GM18526 (cell line): ENCODE results near the gene TMEM132D.

Experiments used
- POLR2A ChIP-seq: IDR thresholded peaks from 3 replicates; pipeline ENCODE4 v1.6.1; 2011; ENCODE audit not compliant: insufficient read length; ENCODE audit errors: extremely low read depth

Gene TMEM132D

DNA sequence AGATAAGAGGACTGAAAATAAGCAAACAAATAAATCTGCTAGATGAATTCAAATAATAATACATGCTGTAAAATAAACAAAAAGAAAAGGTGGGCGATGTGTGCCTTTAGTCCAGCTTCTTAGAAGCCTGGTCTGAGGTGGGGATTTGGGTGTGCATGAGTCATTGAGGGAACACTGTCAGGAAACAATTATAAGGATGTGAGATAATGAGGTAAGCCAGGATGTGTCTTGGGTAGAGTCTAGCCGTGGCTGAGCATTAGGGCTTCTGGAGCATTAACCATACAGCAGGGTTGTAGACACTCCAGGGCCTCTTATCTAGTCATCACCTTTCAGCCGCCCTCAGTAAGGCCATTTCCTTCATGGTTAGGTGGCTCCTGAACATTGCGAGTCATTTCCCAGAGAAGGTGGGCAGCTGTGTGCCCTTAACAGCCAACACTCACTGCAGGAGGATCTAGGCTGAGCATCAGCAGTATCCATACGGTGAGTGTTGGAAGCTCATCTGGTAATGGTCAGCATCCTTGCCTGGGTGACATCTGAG lies 645.0 kb downstream of the TMEM132D start:
- no peak for TF ChIP-seq POLR2A

- TF ChIP-seq POLR2A = no peak
These were observed 646.3 kb downstream of the TMEM132D start for GRCh38 chr12:129257524-129257923.

DNA sequence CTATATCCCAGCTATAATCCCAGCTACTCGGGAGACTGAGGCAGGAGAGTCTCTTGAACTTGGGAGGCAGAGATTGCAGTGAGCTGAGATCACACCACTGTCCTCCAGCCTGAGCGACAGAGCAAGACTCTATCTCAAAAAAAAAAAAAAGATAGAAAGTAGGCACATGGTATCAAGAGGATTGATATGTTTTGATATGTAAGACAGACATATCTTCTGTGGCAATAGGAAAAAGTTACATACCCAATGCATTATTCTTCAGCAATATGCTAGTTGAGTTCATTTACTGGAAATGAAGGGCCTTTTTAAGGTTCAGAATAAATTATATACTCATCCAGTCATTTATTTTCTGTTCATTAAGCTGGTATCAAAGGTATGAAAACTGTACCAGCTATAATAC lies 657.2 kb downstream of the TMEM132D start:
- no peak for TF ChIP-seq POLR2A

DNA sequence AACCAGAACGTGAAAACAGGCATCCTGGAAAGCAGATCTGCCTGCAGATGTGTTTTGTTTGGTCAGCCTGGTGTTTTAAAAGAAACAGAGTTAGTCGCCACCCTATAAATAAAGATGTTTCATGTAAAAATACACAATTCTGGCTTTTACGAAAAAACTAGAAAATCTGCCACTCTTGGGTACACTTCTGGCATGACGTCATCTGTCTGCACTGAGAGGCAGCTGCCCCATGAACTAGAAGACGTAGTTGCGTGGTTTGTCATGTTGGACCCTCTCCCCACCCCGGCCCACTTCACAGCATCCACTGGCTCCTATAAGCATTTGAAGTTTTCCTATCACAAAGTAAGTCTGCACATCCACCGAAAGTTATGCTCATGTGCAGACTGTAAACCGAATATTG lies 658.1 kb downstream of the TMEM132D start:
- no peak for TF ChIP-seq POLR2A

DNA sequence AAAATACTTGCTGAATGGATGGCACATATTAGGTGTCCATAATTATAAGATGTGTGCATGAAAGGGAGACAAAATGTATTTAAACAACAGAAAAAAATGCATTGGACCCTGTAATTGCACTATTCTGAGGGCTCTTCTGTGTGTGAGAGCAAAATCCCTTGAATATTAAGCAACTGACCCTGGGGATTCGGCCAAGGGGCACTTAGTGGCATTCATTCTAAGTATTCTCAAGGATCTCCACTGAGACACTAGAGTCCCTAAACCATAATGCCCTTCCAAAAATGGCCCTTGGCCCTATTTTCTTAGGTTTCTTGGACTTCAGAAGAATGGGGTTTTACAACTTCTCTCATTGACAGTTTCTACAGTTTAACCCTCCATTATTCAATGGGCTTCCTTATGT lies 662.0 kb downstream of the TMEM132D start:
- TF ChIP-seq POLR2A = no peak

DNA sequence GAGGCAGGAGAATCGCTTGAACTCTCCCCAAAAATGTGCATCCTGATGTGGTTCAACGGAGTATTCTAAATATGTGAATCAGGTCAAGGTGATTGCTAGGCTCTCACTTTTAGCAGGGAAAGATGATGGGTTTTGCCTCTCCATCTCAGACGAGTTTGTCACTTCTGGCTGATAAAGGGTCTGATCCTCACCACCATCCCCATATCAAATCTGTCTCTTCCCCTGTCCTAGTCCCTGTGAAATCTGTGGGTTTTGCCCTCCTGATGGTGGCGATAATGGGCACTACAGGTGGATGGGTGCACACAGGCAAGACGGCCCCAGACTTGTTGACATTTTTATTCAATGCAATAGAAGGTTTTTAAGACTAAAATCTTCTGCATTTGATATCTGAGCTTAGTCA lies 665.9 kb downstream of the TMEM132D start:
- no peak for TF ChIP-seq POLR2A

DNA sequence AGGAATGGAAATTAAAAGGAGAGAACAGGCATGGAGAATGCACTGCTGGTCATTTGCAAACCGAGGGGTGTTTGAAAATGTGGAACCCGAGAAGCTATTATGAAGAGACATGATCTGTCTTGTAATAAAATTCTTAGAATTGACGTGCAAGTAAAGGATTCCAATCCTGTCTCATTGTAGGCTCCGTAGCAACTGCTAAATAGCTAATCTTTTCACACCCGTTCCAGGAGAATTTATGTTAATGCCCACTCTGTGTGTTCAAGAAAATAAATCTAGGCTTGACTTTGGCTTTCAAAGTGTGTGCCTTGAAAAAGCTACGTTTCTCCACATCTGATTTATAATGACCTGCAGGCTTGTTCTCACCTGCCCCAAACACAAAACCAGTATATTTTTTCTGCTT lies 669.6 kb downstream of the TMEM132D start:
- no peak for TF ChIP-seq POLR2A

DNA sequence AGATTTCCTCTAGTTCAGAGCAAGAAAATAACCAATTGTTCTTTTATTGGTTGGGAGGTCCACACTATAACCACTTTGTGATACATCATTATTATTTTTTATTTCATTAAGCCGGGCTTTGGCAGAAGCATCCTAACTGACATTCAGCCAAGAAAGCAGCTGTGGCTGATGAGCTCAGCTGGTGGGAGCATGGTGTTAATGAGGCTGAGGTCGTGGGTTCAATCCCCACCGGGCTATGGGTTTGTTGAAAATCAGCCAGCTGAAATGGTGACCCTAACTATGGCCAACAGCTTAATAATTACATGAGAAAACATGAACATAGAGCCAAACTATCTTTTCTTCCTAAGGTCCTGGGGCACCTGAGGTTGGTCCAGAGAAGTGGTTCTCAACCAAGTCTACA lies 672.3 kb downstream of the TMEM132D start:
- no peak for TF ChIP-seq POLR2A

DNA sequence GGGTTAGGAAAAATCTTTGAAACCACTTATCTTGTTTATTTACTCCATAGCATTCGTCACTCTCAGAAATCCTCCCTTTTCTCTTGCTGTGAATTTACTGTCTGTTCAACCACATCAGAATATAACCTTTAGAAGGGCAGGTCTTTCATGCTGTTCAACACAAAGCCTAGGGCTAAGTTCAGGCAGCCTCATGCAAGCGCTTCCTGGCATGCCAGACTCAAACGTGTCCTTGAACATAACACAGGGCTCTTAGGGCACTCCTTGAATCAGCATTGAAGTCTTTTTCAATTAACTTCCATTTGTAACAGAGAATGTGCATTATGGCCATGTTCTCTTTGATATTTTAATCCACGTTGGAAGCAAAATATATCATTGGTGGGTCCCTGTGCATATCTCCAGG lies 672.8 kb downstream of the TMEM132D start:
- no peak for TF ChIP-seq POLR2A

GRCh38 chr12:129226851-129227250 lies 677.0 kb downstream of the TMEM132D start:
- no peak for TF ChIP-seq POLR2A

DNA sequence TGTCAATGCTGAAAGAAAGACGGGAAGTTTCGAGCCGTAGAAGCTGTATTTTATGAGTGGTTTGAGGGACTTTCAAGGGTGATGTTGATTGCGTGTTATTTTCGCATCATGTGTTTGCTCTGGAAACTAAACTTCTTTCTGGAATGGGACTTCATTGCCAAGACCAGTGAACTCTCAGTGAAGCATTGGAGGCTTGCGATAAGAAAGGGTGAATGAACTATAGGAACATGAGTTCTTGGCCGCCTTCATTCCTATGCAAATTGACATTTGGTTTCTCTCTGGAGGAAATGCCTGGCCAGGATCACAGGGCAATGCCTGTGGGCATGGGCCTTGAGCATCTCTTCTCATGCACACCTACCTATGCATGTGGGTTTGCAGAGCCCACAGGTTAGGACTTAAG lies 677.8 kb downstream of the TMEM132D start:
- TF ChIP-seq POLR2A = no peak

GRCh38 chr12:129215556-129215955 lies 688.3 kb downstream of the TMEM132D start:
- TF ChIP-seq POLR2A = no peak

- TF ChIP-seq POLR2A = no peak
These were observed 690.3 kb downstream of the TMEM132D start for GRCh38 chr12:129213551-129213950.

- no peak for TF ChIP-seq POLR2A
These were observed 691.8 kb downstream of the TMEM132D start for GRCh38 chr12:129211862-129212630.

GRCh38 chr12:129208566-129208965 lies 695.3 kb downstream of the TMEM132D start:
- no peak for TF ChIP-seq POLR2A

DNA sequence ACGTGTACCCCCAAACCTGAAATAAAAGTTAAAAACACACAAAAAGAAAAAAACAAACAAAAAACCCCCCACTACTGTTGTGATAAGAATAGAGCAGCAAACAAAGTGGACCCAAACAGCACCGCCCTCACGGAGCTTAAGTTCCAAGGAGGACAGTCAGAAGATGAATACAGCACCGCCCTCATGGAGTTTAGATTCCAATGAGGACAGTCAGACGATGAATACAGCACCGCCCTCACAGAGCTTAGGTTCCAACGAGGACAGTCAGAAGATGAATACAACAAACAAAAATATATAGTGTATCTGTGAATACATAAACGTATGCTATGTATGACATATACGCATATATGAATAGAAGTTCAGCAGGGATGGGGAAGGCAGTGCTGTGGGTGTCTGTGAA lies 696.7 kb downstream of the TMEM132D start:
- no peak for TF ChIP-seq POLR2A

DNA sequence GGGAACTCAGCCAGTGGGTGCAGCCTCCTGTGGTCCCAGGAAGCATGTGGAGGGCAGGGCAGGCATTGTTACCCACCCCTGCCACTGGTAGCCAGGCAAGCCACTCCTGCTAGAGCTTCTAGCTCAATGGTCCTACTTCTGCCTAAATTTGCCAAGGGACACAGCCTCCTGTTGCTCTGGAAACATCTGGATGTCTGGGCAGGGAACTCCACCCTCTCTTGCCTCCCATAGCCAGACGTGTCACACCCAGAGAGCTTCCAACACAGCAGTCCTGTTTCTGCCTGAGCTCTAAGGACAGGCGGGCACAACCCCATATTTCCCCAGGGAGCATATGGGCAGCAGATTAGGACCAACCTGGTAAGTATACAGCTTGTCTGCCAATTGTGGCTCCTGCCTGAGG lies 700.4 kb downstream of the TMEM132D start:
- TF ChIP-seq POLR2A = no peak
